ENCODE data around the gene TBX21. TPM values are rescaled to one million over a fixed set of nuclear protein-coding genes. Genes with fewer than 3 reads are reported as not detected.

TBX21 gene
- 10.0 TPM for polyA plus RNA-seq

- Mint-ChIP-seq H3K9me3 (no peaks in the 10 kb centered on the region), H3K27ac (peak within 1 kb of the TSS; percentile 75 to 97 (median 76)), H3K4me1 (peaks cover 8 to 30% (median 21%) of the 10 kb centered on the region in 3 donors), H3K27me3 (no peaks in the 10 kb centered on the region), H3K4me3 (peak within 1 kb of the TSS; percentile 89 to 96 (median 94)), H3K36me3 (no peaks in the 10 kb centered on the region)
These were observed at the start of gene TBX21 for GRCh38 chr17:47733047-47733673. TSS of gene TBX21 (plus strand) at chr17:47733236. CDS start at chr17:47733455, 219 bp downstream.

- H3K27ac Mint-ChIP-seq = no peak overlapping the region
These were observed 49.0 kb upstream of the TBX21 start for GRCh38 chr17:47684025-47684424.

GRCh38 chr17:47684535-47685193 is 48.4 kb upstream of the TBX21 start:
- no peaks in the 10 kb centered on the region for H3K9me3 Mint-ChIP-seq
- H3K36me3 Mint-ChIP-seq = peaks cover 8% of the 10 kb centered on the region
- no peak overlapping the region for H3K27ac Mint-ChIP-seq
- peaks cover 0 to 5% (median 3%) of the 10 kb centered on the region in 3 donors for H3K4me1 Mint-ChIP-seq
- no peak overlapping the region for H3K4me3 Mint-ChIP-seq
- H3K27me3 Mint-ChIP-seq = no peaks in the 10 kb centered on the region

More at GRCh38 chr17:47684025-47684424, 49.0 kb upstream of the TBX21 start:
- peaks cover 0 to 5% (median 3%) of the 10 kb centered on the region in 3 donors for H3K4me1 Mint-ChIP-seq
- H3K27me3 Mint-ChIP-seq = no peaks in the 10 kb centered on the region
- peaks cover 8% of the 10 kb centered on the region for H3K36me3 Mint-ChIP-seq
- no peaks in the 10 kb centered on the region for H3K9me3 Mint-ChIP-seq
- no peak overlapping the region for H3K4me3 Mint-ChIP-seq

- Mint-ChIP-seq H3K9me3 (no peaks in the 10 kb centered on the region), H3K27me3 (no peaks in the 10 kb centered on the region), H3K4me3 (peak overlapping the region in 1 of 4 donors; percentile 0), H3K27ac (no peak overlapping the region), H3K4me1 (peaks cover 0 to 5% (median 1%) of the 10 kb centered on the region in 3 donors), H3K36me3 (peaks cover 9% of the 10 kb centered on the region)
These were observed 47.3 kb upstream of the TBX21 start for GRCh38 chr17:47685556-47686275.

- no peak overlapping the region for H3K4me3 Mint-ChIP-seq
- H3K4me1 Mint-ChIP-seq = peaks cover 0 to 5% (median 1%) of the 10 kb centered on the region in 3 donors
- peaks cover 9% of the 10 kb centered on the region for H3K36me3 Mint-ChIP-seq
- H3K27me3 Mint-ChIP-seq = no peaks in the 10 kb centered on the region
- H3K27ac Mint-ChIP-seq = no peak overlapping the region
- H3K9me3 Mint-ChIP-seq = no peaks in the 10 kb centered on the region
These were observed 46.8 kb upstream of the TBX21 start for GRCh38 chr17:47686276-47686635.

- no peak overlapping the region for H3K27ac Mint-ChIP-seq
- no peak overlapping the region for H3K4me3 Mint-ChIP-seq
- no peaks in the 10 kb centered on the region for H3K9me3 Mint-ChIP-seq
- H3K36me3 Mint-ChIP-seq = peaks cover 9% of the 10 kb centered on the region
- H3K27me3 Mint-ChIP-seq = no peaks in the 10 kb centered on the region
- H3K4me1 Mint-ChIP-seq = peaks cover 2 to 5% (median 2%) of the 10 kb centered on the region in 3 donors
These were observed 46.2 kb upstream of the TBX21 start for GRCh38 chr17:47686664-47687327.

GRCh38 chr17:47687328-47687690 is 45.7 kb upstream of the TBX21 start:
- peaks cover 4 to 5% (median 5%) of the 10 kb centered on the region in 3 donors for H3K4me1 Mint-ChIP-seq
- no peak overlapping the region for H3K27ac Mint-ChIP-seq
- H3K27me3 Mint-ChIP-seq = no peaks in the 10 kb centered on the region
- no peaks in the 10 kb centered on the region for H3K9me3 Mint-ChIP-seq
- no peak overlapping the region for H3K4me3 Mint-ChIP-seq
- peaks cover 4% of the 10 kb centered on the region for H3K36me3 Mint-ChIP-seq

- peaks cover 4 to 6% (median 5%) of the 10 kb centered on the region in 3 donors for H3K4me1 Mint-ChIP-seq
- peaks cover 4% of the 10 kb centered on the region for H3K36me3 Mint-ChIP-seq
- no peaks in the 10 kb centered on the region for H3K9me3 Mint-ChIP-seq
- H3K4me3 Mint-ChIP-seq = no peak overlapping the region
- H3K27ac Mint-ChIP-seq = no peak overlapping the region
- H3K27me3 Mint-ChIP-seq = no peaks in the 10 kb centered on the region
These were observed 45.3 kb upstream of the TBX21 start for GRCh38 chr17:47687748-47688147.

GRCh38 chr17:47690121-47690520 is 42.9 kb upstream of the TBX21 start:
- Mint-ChIP-seq H3K4me3 (no peak overlapping the region), H3K27ac (no peak overlapping the region), H3K27me3 (no peaks in the 10 kb centered on the region), H3K9me3 (no peaks in the 10 kb centered on the region), H3K36me3 (peaks cover 3% of the 10 kb centered on the region), H3K4me1 (peaks cover 14% of the 10 kb centered on the region in 3 donors)

GRCh38 chr17:47692137-47692894 is 40.7 kb upstream of the TBX21 start:
- peak overlapping the region; percentile 6 to 90 (median 63) for H3K4me3 Mint-ChIP-seq
- H3K4me1 Mint-ChIP-seq = peaks cover 14 to 18% (median 16%) of the 10 kb centered on the region in 3 donors
- H3K36me3 Mint-ChIP-seq = peaks cover 1% of the 10 kb centered on the region
- peak overlapping the region in 2 of 3 donors; percentile 16 to 64 for H3K27ac Mint-ChIP-seq
- no peaks in the 10 kb centered on the region for H3K27me3 Mint-ChIP-seq
- no peaks in the 10 kb centered on the region for H3K9me3 Mint-ChIP-seq

- Mint-ChIP-seq H3K4me1 (peaks cover 14 to 19% (median 17%) of the 10 kb centered on the region in 3 donors), H3K4me3 (peak overlapping the region; percentile 88 to 96 (median 90)), H3K36me3 (peaks cover 1% of the 10 kb centered on the region)
These were observed 39.9 kb upstream of the TBX21 start for GRCh38 chr17:47692895-47693730.

GRCh38 chr17:47693731-47694580 is 39.1 kb upstream of the TBX21 start, which contains the start of gene TBKBP1:
TSS of gene TBKBP1 (plus strand) at chr17:47694161. CDS start at chr17:47696113, 1,952 bp downstream.
- peaks cover 1% of the 10 kb centered on the region for H3K36me3 Mint-ChIP-seq
- no peaks in the 10 kb centered on the region for H3K9me3 Mint-ChIP-seq
- H3K4me3 Mint-ChIP-seq = peak within 1 kb of the TSS; percentile 88 to 96 (median 91)
- peaks cover 14 to 21% (median 17%) of the 10 kb centered on the region in 3 donors for H3K4me1 Mint-ChIP-seq
- H3K27ac Mint-ChIP-seq = peak within 1 kb of the TSS; percentile 64 to 85 (median 74)
- H3K27me3 Mint-ChIP-seq = no peaks in the 10 kb centered on the region

More at GRCh38 chr17:47692895-47693730, 39.9 kb upstream of the TBX21 start:
- no peaks in the 10 kb centered on the region for H3K9me3 Mint-ChIP-seq
- no peaks in the 10 kb centered on the region for H3K27me3 Mint-ChIP-seq
- peak overlapping the region; percentile 14 to 64 (median 49) for H3K27ac Mint-ChIP-seq

All from IgD-negative memory B cell (primary cell).